SIG-M5 treated with dmso at 0.1 percent for 504 hours (cell line): ENCODE data around the gene INCA1.

Experiments
- DNase-seq: peaks from one replicate; lab custom pipeline; 2025; ENCODE audit not compliant: unreplicated experiment; lab: John Stamatoyannopoulos, UW

INCA1 gene

GRCh38 chr17:5014357-5014756 is 17.0 kb upstream of the INCA1 start:
- DNase-seq: no peak

GRCh38 chr17:5011928-5012327 is 14.6 kb upstream of the INCA1 start:
- DNase-seq: no peak

GRCh38 chr17:5003214-5003867 is 6.0 kb upstream of the INCA1 start:
- no peak for DNase-seq

- no peak for DNase-seq
Observed at GRCh38 chr17:5002121-5002788, 4.9 kb upstream of the INCA1 start.

GRCh38 chr17:5000237-5000639 is 2.9 kb upstream of the INCA1 start:
- DNase-seq: no peak

- no peak for DNase-seq
Observed at GRCh38 chr17:4999430-5000093, 2.2 kb upstream of the INCA1 start.

- DNase-seq: no peak
Observed at GRCh38 chr17:4998732-4999429, 1.6 kb upstream of the INCA1 start.

- DNase-seq: no peak
Observed at GRCh38 chr17:4998027-4998731, 857 bp upstream of the INCA1 start.

GRCh38 chr17:4994081-4994595 is 3.2 kb downstream of the INCA1 start:
- DNase-seq: no peak

- no peak for DNase-seq
Observed at GRCh38 chr17:4987767-4988567, 9.4 kb downstream of the INCA1 start.

GRCh38 chr17:4986951-4987766 is 10.2 kb downstream of the INCA1 start, which contains the start of gene CAMTA2:
Gene CAMTA2, minus strand, starts transcription at chr17:4987675. Its CDS starts 1,453 bp downstream, at chr17:4986222.
- DNase-seq: peak; percentile 72

GRCh38 chr17:4986403-4986802 is 10.9 kb downstream of the INCA1 start:
- no peak for DNase-seq

- no peak for DNase-seq
Observed at GRCh38 chr17:4982305-4982704, 15.0 kb downstream of the INCA1 start.

- peak; percentile 39 for DNase-seq
Observed at GRCh38 chr17:4980644-4981216, 16.6 kb downstream of the INCA1 start.

- DNase-seq: peak; percentile 68
Observed at GRCh38 chr17:4978726-4979125, 18.6 kb downstream of the INCA1 start.

GRCh38 chr17:4974115-4974670 is 23.1 kb downstream of the INCA1 start:
- DNase-seq: no peak

- DNase-seq: no peak
Observed at GRCh38 chr17:4973256-4974114, 23.8 kb downstream of the INCA1 start.
